ENCODE data around the gene FRAS1.

FRAS1 gene

GRCh38 chr4:78556665-78557064, 499.5 kb downstream of the FRAS1 start:
- DNase-seq = no peak

GRCh38 chr4:78557841-78558240, 500.7 kb downstream of the FRAS1 start:
- no peak for DNase-seq

GRCh38 chr4:78558410-78558809, 501.3 kb downstream of the FRAS1 start:
- DNase-seq = no peak

GRCh38 chr4:78560296-78560963, 503.3 kb downstream of the FRAS1 start:
- no peak for DNase-seq

- DNase-seq = no peak
Measured at GRCh38 chr4:78561677-78562076, 504.6 kb downstream of the FRAS1 start.

- DNase-seq = no peak
Measured at GRCh38 chr4:78562687-78563086, 505.6 kb downstream of the FRAS1 start.

- no peak for DNase-seq
Measured at GRCh38 chr4:78565971-78566372, 508.8 kb downstream of the FRAS1 start.

GRCh38 chr4:78566834-78567499, 509.8 kb downstream of the FRAS1 start:
- DNase-seq = no peak

GRCh38 chr4:78567500-78568060, 510.5 kb downstream of the FRAS1 start:
- no peak for DNase-seq

- DNase-seq = no peak
Measured at GRCh38 chr4:78568640-78569305, 511.6 kb downstream of the FRAS1 start.

GRCh38 chr4:78569306-78569821, 512.2 kb downstream of the FRAS1 start:
- DNase-seq = no peak

- DNase-seq = no peak
Measured at GRCh38 chr4:78570117-78570516, 513.0 kb downstream of the FRAS1 start.

GRCh38 chr4:78571804-78572203, 514.7 kb downstream of the FRAS1 start:
- DNase-seq = no peak

GRCh38 chr4:78578674-78579425, 521.7 kb downstream of the FRAS1 start:
- no peak for DNase-seq

- no peak for DNase-seq
Measured at GRCh38 chr4:78581618-78582017, 524.5 kb downstream of the FRAS1 start.

- no peak for DNase-seq
Measured at GRCh38 chr4:78584863-78585547, 527.9 kb downstream of the FRAS1 start.

GRCh38 chr4:78585633-78586032, 528.5 kb downstream of the FRAS1 start:
- no peak for DNase-seq

- DNase-seq = no peak
Measured at GRCh38 chr4:78588894-78589545, 531.9 kb downstream of the FRAS1 start.

- DNase-seq = no peak
Measured at GRCh38 chr4:78591404-78591803, 534.3 kb downstream of the FRAS1 start.

GRCh38 chr4:78592088-78592783, 535.1 kb downstream of the FRAS1 start:
- no peak for DNase-seq

Data from cerebellar nuclear complex (tissue), 1 donor.